K562 (cell line): Measurements from ENCODE around the gene NKAPL. TPM values are rescaled to one million over a fixed set of nuclear protein-coding genes. Genes with fewer than 3 reads are reported as not detected.
A peak's percentile ranks its signal among the peaks of the same experiment; 100 is the strongest.

Experiments
- CHD1 ChIP-seq: fragments of 200-600 bp; sonication (generic); IDR thresholded peaks from one replicate; pipeline ENCODE4 v1.6.1; 2012; ENCODE audit warnings: mild to moderate bottlenecking, moderate library complexity, low read length, inconsistent platforms
- DNMT1 ChIP-seq: fragments of 450-650 bp; IDR thresholded peaks from 2 replicates; pipeline ENCODE4 v1.6.1; 2016; ENCODE audit warnings: antibody characterized with exemption, mild to moderate bottlenecking
- EP400 ChIP-seq: fragments of 450-650 bp; IDR thresholded peaks from 2 replicates; pipeline ENCODE4 v1.6.1; 2017; ENCODE audit warnings: antibody characterized with exemption, mild to moderate bottlenecking, moderate library complexity
- GATAD2A ChIP-seq: fragments of 450-650 bp; IDR thresholded peaks from 2 replicates; pipeline ENCODE4 v1.6.1; 2017
- HDAC2 ChIP-seq: fragments of 450-650 bp; IDR thresholded peaks from 2 replicates; pipeline ENCODE4 v1.6.1; 2016; ENCODE audit warnings: mild to moderate bottlenecking
- HDGF ChIP-seq: fragments of 450-650 bp; IDR thresholded peaks from 2 replicates; pipeline ENCODE4 v1.6.1; 2016
- KLF13 ChIP-seq: fragments of 450-650 bp; IDR thresholded peaks from 2 replicates; pipeline ENCODE4 v1.6.1; 2016; ENCODE audit warnings: missing genetic modification characterization, low read depth, mild to moderate bottlenecking, missing compliant biosample characterization, moderate library complexity, borderline replicate concordance
- MAX ChIP-seq: sonication (generic); formaldehyde crosslinking; IDR thresholded peaks from 2 replicates; pipeline ENCODE4 v1.9.0; 2022; ENCODE audit warnings: mild to moderate bottlenecking, missing genetic modification reagents
- MNT ChIP-seq, 2 experiments: fragments of 450-650 bp; conservative IDR thresholded peaks; 2 replicates each; pipeline ENCODE4 v1.6.1; 2017; ENCODE audit warnings: mild to moderate bottlenecking in 2 of 2, moderate library complexity in 2 of 2
- MYNN ChIP-seq, 2 experiments: sonication (generic); formaldehyde crosslinking in 1 of 2; IDR thresholded peaks; 2 replicates each; pipeline versions ENCODE4 v1.5.0 to v1.6.1; 2016 to 2020; ENCODE audit warnings: antibody characterized with exemption in 1 of 2, missing genetic modification reagents in 1 of 2
- NCOA1 ChIP-seq: fragments of 450-650 bp; IDR thresholded peaks from 2 replicates; pipeline ENCODE4 v1.6.1; 2016; ENCODE audit warnings: low read depth
- NFIX ChIP-seq: fragments of 250-450 bp; sonication (Bioruptor Pico); IDR thresholded peaks from 2 replicates; pipeline ENCODE4 v1.4.0; 2020; ENCODE audit warnings: low read depth, mild to moderate bottlenecking, moderate library complexity
- NR4A1 ChIP-seq, 2 experiments: fragments of 250-450 bp in 1 of 2; fragments of 450-650 bp in 1 of 2; sonication (Bioruptor Pico) in 1 of 2; IDR thresholded peaks; 2 replicates each; pipeline versions ENCODE4 v1.4.0 to v1.6.1; 2016 to 2020; ENCODE audit warnings: mild to moderate bottlenecking in 2 of 2, missing compliant biosample characterization in 1 of 2, missing genetic modification characterization in 1 of 2, moderate library complexity in 1 of 2
- STAT6 ChIP-seq: sonication (generic); formaldehyde crosslinking; IDR thresholded peaks from 2 replicates; pipeline ENCODE4 v1.8.1; 2023; ENCODE audit warnings: mild to moderate bottlenecking, missing genetic modification reagents
- TAF15 ChIP-seq: fragments of 200-400 bp; formaldehyde crosslinking; IDR thresholded peaks from 2 replicates; pipeline ENCODE4 v1.6.1; 2017; ENCODE audit warnings: mild to moderate bottlenecking, low read depth, low read length, moderate library complexity
- TFAP4 ChIP-seq: sonication (generic); formaldehyde crosslinking; IDR thresholded peaks from 2 replicates; pipeline ENCODE4 v1.8.0; 2022; ENCODE audit warnings: missing genetic modification reagents, mild to moderate bottlenecking, moderate library complexity, borderline replicate concordance
- ZBTB9 ChIP-seq: fragments of 450-650 bp; formaldehyde crosslinking; IDR thresholded peaks from 2 replicates; pipeline ENCODE4 v1.4.0; 2020; ENCODE audit warnings: mild to moderate bottlenecking, moderate library complexity
- ZNF12 ChIP-seq: sonication (generic); formaldehyde crosslinking; IDR thresholded peaks from 2 replicates; pipeline ENCODE4 v1.4.0; 2020; ENCODE audit warnings: mild to moderate bottlenecking, missing genetic modification reagents
- ZNF253 ChIP-seq: fragments of 250-450 bp; sonication (Bioruptor Pico); conservative IDR thresholded peaks from 2 replicates; pipeline ENCODE4 v1.6.1; 2021; ENCODE audit warnings: mild to moderate bottlenecking
- ZNF384 ChIP-seq: IDR thresholded peaks from 2 replicates; pipeline ENCODE4 v1.6.1; 2012; ENCODE audit warnings: low read depth, low read length, improper control_type of control experiment
- ZNF507 ChIP-seq: conservative IDR thresholded peaks from 2 replicates; pipeline ENCODE4 v1.6.1; 2017; ENCODE audit warnings: missing genetic modification characterization, missing compliant biosample characterization
- polyA plus RNA-seq, 8 experiments: library from polyadenylated mRNA; depleted of rRNA in 4 of 8; stranded (reverse) in 5 of 8; unstranded in 3 of 8; fragments of >200 nt; fragmentation: Nextera tagmentation in 2 of 8; fragmentation: Illumina TruSeq in 1 of 8; extraction: Ambion mirVana in 2 of 8; extraction: Trizol in 1 of 8; gene quantifications; 2 replicates each; pipeline versions ENCODE4 v1.2.1 to v1.2.3, GENCODE V29; 2011 to 2014; ENCODE audit warnings: inconsistent platforms in 1 of 8, missing spikeins in 1 of 8
- total RNA-seq, 7 experiments: library from RNA; depleted of rRNA in 6 of 7; stranded (reverse); fragments of >200 nt in 6 of 7; fragmentation: Illumina TruSeq in 2 of 7; extraction: Trizol in 2 of 7; gene quantifications; 2 replicates each; pipeline versions ENCODE4 v1.2.1 to v1.2.3, GENCODE V29; 2011 to 2021; ENCODE audit warnings: low replicate concordance in 1 of 7

NKAPL gene
- total and polyA plus RNA-seq, 9 of the 15 experiments (the other 6 are each of a cell fraction or from before 2014, with no cell fraction given): not detected

GRCh38 chr6:28225056-28225834 lies 33.9 kb upstream of the NKAPL start, which contains the start of gene ZSCAN9 (continued):
- TF ChIP-seq ZBTB9 (CRISPR knock-in tag): peak; percentile 27
- TF ChIP-seq NCOA1: peak; percentile 97
- TF ChIP-seq NFIX (CRISPR knock-in tag): no peak
- TF ChIP-seq ZNF12 (CRISPR knock-in tag): no peak
- TF ChIP-seq ZNF384: peak; percentile 19; the same call in 1 of the 2 replicates
- TF ChIP-seq STAT6 (CRISPR knock-in tag): peak; percentile 93
- no peak for TF ChIP-seq TAF15
- TF ChIP-seq HDAC2: peak; percentile 59
- TF ChIP-seq MYNN (IDR thresholded peaks at IDR 0.05): peak; percentile 81
- TF ChIP-seq MYNN (CRISPR knock-in tag; IDR thresholded peaks at IDR 0.05): no peak
- 0 out of 2 replicates have a peak, but pooled peaks have one; percentile 65 for TF ChIP-seq KLF13 (tag)
- TF ChIP-seq ZNF507 (tag): no peak
- TF ChIP-seq ZNF253 (CRISPR knock-in tag): no peak
- peak; percentile 91 for TF ChIP-seq TFAP4 (CRISPR knock-in tag)
- TF ChIP-seq HDGF: no peak
- TF ChIP-seq MNT (conservative IDR thresholded peaks at IDR 0.05): peak; percentile 58 to 81; a peak in 3 of 4 replicates
- peak; percentile 44; the same call in 1 of the 2 replicates for TF ChIP-seq NR4A1 (CRISPR knock-in tag; IDR thresholded peaks at IDR 0.05)
- TF ChIP-seq NR4A1 (tag; IDR thresholded peaks at IDR 0.05): 0 out of 2 replicates have a peak, but pooled peaks have one; percentile 43
- peak; percentile 93 for TF ChIP-seq EP400
- peak; percentile 68 for TF ChIP-seq MAX (CRISPR knock-in tag)
- TF ChIP-seq DNMT1: no peak
- peak; percentile 89; the same call in 1 of the 2 replicates for TF ChIP-seq GATAD2A
- no peak for TF ChIP-seq CHD1
